Tibial nerve (tissue), 4 donors: ENCODE data around the gene CHD6. TPM values are rescaled to one million over a fixed set of nuclear protein-coding genes. Genes with fewer than 3 reads are reported as not detected.

Source experiments
- DNase-seq, 2 donors: peaks; one replicate each; pipeline ENCODE4 v3.0.0-alpha.2; 2019; ENCODE audit warnings: low spot score in 2 of 2
- H3K27ac ChIP-seq, 4 donors: fragments of 200-600 bp; sonication (generic) in 3 of 4; one replicate each; pipeline ENCODE4 v1.5.1; 2017 to 2019; ENCODE audit warnings: mild to moderate bottlenecking in 1 of 4
- H3K27me3 ChIP-seq, 2 donors: fragments of 200-600 bp; sonication (generic) in 1 of 2; one replicate each; pipeline versions ENCODE4 v1.5.1 to v1.6.0; 2017 to 2019
- H3K36me3 ChIP-seq, 3 donors: fragments of 200-600 bp; sonication (generic); one replicate each; pipeline ENCODE4 v1.5.1; 2018 to 2019
- H3K4me1 ChIP-seq, 4 donors: fragments of 200-600 bp; sonication (generic) in 3 of 4; one replicate each; pipeline ENCODE4 v1.5.1; 2017 to 2019
- H3K4me3 ChIP-seq, 4 donors: fragments of 200-600 bp; sonication (generic) in 3 of 4; one replicate each; pipeline ENCODE4 v1.5.1; 2017 to 2019; ENCODE audit warnings: mild to moderate bottlenecking in 1 of 4, moderate library complexity in 1 of 4
- H3K9me3 ChIP-seq, 4 donors: fragments of 200-600 bp; sonication (generic) in 3 of 4; one replicate each; pipeline ENCODE4 v1.5.1; 2017 to 2019
- CTCF ChIP-seq, 5 experiments: fragments of 200-600 bp in 3 of 5; fragments of 450-650 bp in 2 of 5; sonication (generic) in 3 of 5; IDR thresholded peaks; one replicate each; pipeline ENCODE4 v1.5.1; 2016 to 2019; ENCODE audit warnings: antibody characterized with exemption in 5 of 5, mild to moderate bottlenecking in 3 of 5, moderate library complexity in 2 of 5
- EP300 ChIP-seq, 2 donors: sonication (generic); formaldehyde crosslinking; IDR thresholded peaks; one replicate each; pipeline ENCODE4 v1.6.1; 2017; ENCODE audit warnings: antibody characterized with exemption in 2 of 2, mild to moderate bottlenecking in 1 of 2
- POLR2A ChIP-seq, 2 donors: fragments of 450-650 bp; IDR thresholded peaks; one replicate each; pipeline ENCODE4 v1.6.1; 2017; ENCODE audit warnings: antibody characterized with exemption in 2 of 2, mild to moderate bottlenecking in 2 of 2, moderate library complexity in 2 of 2
- WGBS, 2 donors: methylation state at CpG; one replicate each; pipeline ENCODE4 v1.1.5; 2018; 5-methylcytosine and 5-hydroxymethylcytosine counted together
- total RNA-seq, 4 donors: library from RNA; depleted of rRNA; stranded (reverse); fragments of >200 nt; gene quantifications; one replicate each; pipeline ENCODE4 v1.1.0, GENCODE V29; 2016

The CHD6 gene
- total RNA-seq, 4 donors from 2014 or later, result 52.0 to 58.2 (median 54.9) TPM

- Histone ChIP-seq H3K9me3 (peaks cover 0 to under 1% (median 0%) of the 10 kb centered on the region in 4 donors), H3K27me3 (no peaks in the 10 kb centered on the region), H3K27ac (no peak overlapping the region), H3K4me1 (peaks cover 0 to 42% (median 0%) of the 10 kb centered on the region in 4 donors), H3K36me3 (peaks cover 0 to 45% (median 0%) of the 10 kb centered on the region in 3 donors), H3K4me3 (no peak overlapping the region)
- TF ChIP-seq EP300 (IDR thresholded peaks at IDR 0.05) (no peak), POLR2A (IDR thresholded peaks at IDR 0.05) (no peak), CTCF (IDR thresholded peaks at IDR 0.05) (no peak)
- WGBS, 2 donors, result 69 to 72% methylated on average over 7 of the region's 7 CpGs
- DNase-seq, result no peak
These were observed 108.0 kb downstream of the CHD6 start for GRCh38 chr20:41510224-41510623.

- 67 to 71% methylated on average over 9 of the region's 9 CpGs for WGBS, 2 donors
- no peak for DNase-seq
- peaks cover 0 to 47% (median 0%) of the 10 kb centered on the region in 3 donors for H3K36me3 ChIP-seq
- H3K4me1 ChIP-seq, result peaks cover 0 to 42% (median 0%) of the 10 kb centered on the region in 4 donors
- H3K4me3 ChIP-seq, result no peak overlapping the region
- H3K27ac ChIP-seq, result no peak overlapping the region
- peaks cover 0 to 7% (median 0%) of the 10 kb centered on the region in 4 donors for H3K9me3 ChIP-seq
- H3K27me3 ChIP-seq, result no peaks in the 10 kb centered on the region
- TF ChIP-seq EP300 (IDR thresholded peaks at IDR 0.05), result no peak
- TF ChIP-seq POLR2A (IDR thresholded peaks at IDR 0.05), result no peak
- no peak for TF ChIP-seq CTCF (IDR thresholded peaks at IDR 0.05)
These were observed 108.6 kb downstream of the CHD6 start for GRCh38 chr20:41509316-41510200.

GRCh38 chr20:41508335-41508734 is 109.8 kb downstream of the CHD6 start:
- peaks cover 0 to 37% (median 0%) of the 10 kb centered on the region in 3 donors for H3K36me3 ChIP-seq
- 54 to 57% methylated on average over 6 of the region's 6 CpGs for whole genome bisulfite sequencing, 2 donors
- H3K4me3 ChIP-seq, result no peak overlapping the region
- H3K9me3 ChIP-seq, result peaks cover 0 to 10% (median 0%) of the 10 kb centered on the region in 4 donors
- H3K27ac ChIP-seq, result no peak overlapping the region
- TF ChIP-seq CTCF (IDR thresholded peaks at IDR 0.05) (no peak), EP300 (IDR thresholded peaks at IDR 0.05) (no peak), POLR2A (IDR thresholded peaks at IDR 0.05) (no peak)
- DNase-seq, result no peak
- peaks cover 0 to 42% (median 0%) of the 10 kb centered on the region in 4 donors for H3K4me1 ChIP-seq
- no peaks in the 10 kb centered on the region for H3K27me3 ChIP-seq

- H3K27ac ChIP-seq, result no peak overlapping the region
- H3K4me1 ChIP-seq, result peaks cover 0 to 41% (median 0%) of the 10 kb centered on the region in 4 donors
- DNase-seq, result no peak
- H3K27me3 ChIP-seq, result no peaks in the 10 kb centered on the region
- H3K36me3 ChIP-seq, result peaks cover 0 to 33% (median 0%) of the 10 kb centered on the region in 3 donors
- TF ChIP-seq POLR2A (IDR thresholded peaks at IDR 0.05), result no peak
- TF ChIP-seq CTCF (IDR thresholded peaks at IDR 0.05), result no peak
- TF ChIP-seq EP300 (IDR thresholded peaks at IDR 0.05), result no peak
- H3K9me3 ChIP-seq, result peaks cover 0 to 10% (median 0%) of the 10 kb centered on the region in 4 donors
- H3K4me3 ChIP-seq, result no peak overlapping the region
These were observed 110.3 kb downstream of the CHD6 start for GRCh38 chr20:41507851-41508250.

GRCh38 chr20:41507436-41507835 is 110.7 kb downstream of the CHD6 start:
- TF ChIP-seq CTCF (IDR thresholded peaks at IDR 0.05) (no peak), EP300 (IDR thresholded peaks at IDR 0.05) (no peak), POLR2A (IDR thresholded peaks at IDR 0.05) (no peak)
- no peaks in the 10 kb centered on the region for H3K27me3 ChIP-seq
- H3K27ac ChIP-seq, result no peak overlapping the region
- H3K9me3 ChIP-seq, result peaks cover 0 to 10% (median 0%) of the 10 kb centered on the region in 4 donors
- H3K4me1 ChIP-seq, result peaks cover 0 to 37% (median 0%) of the 10 kb centered on the region in 4 donors
- DNase-seq, result no peak
- peaks cover 0 to 29% (median 0%) of the 10 kb centered on the region in 3 donors for H3K36me3 ChIP-seq
- H3K4me3 ChIP-seq, result no peak overlapping the region
- 84 to 85% methylated on average over 5 of the region's 5 CpGs for WGBS, 2 donors
